IMR-90 (cell line): ENCODE measurements around the gene GM2A. TPM values are rescaled to one million over a fixed set of nuclear protein-coding genes. Genes with fewer than 3 reads are reported as not detected.

ENCODE experiments used
- ATAC-seq: fragments of 200-7000 bp; cut with Tn5 transposase; 2 replicates; pipeline ENCODE4 v1.9.1; 2020; ENCODE audit warnings: low read depth, mild to moderate bottlenecking, moderate library complexity
- BruUV-seq: library from RNA; stranded (reverse); fragments of 400-500 nt; replicated peaks from 2 replicates; lab custom pipeline; 2021; lab: Mats Ljungman, UMichigan
- CTCF ChIA-PET: fragments of 300-600 bp; formaldehyde crosslinking; extraction: SDS; loops from one replicate; lab custom pipeline; 2021; ENCODE audit warnings: antibody characterized with exemption; lab: Yijun Ruan, JAX
- POLR2A ChIA-PET: fragments of 300-600 bp; sonication (Branson Sonifier 250); formaldehyde crosslinking; loops from one replicate; lab custom pipeline; 2022; ENCODE audit warnings: antibody characterized with exemption; ENCODE audit not compliant: unreplicated experiment; lab: Charles Lee
- DNase-seq: peaks from one replicate; pipeline ENCODE4 v3.0.0; 2013
- H2AFZ ChIP-seq: replicated peaks from 2 replicates; pipeline ENCODE3; 2013; ENCODE audit warnings: low read length, mild to moderate bottlenecking; ENCODE audit not compliant: poor library complexity
- H2AK5ac ChIP-seq: 2 replicates; pipeline ENCODE4 v1.6.1; 2013; ENCODE audit warnings: low read depth, low read length, inconsistent platforms
- H2AK9ac ChIP-seq: replicated peaks from 2 replicates; pipeline ENCODE3; 2013; ENCODE audit warnings: mild to moderate bottlenecking, low read depth, low read length, moderate library complexity; ENCODE audit not compliant: poor library complexity
- H2BK120ac ChIP-seq: 2 replicates; pipeline ENCODE4 v1.6.1; 2013; ENCODE audit warnings: low read depth, low read length, inconsistent platforms
- H2BK15ac ChIP-seq: 3 replicates; pipeline ENCODE4 v1.6.1; 2013; ENCODE audit warnings: low read depth, low read length, inconsistent platforms
- H2BK20ac ChIP-seq: 2 replicates; pipeline ENCODE4 v1.6.1; 2013; ENCODE audit warnings: low read depth, mild to moderate bottlenecking, inconsistent platforms, low read length, moderate library complexity
- H2BK5ac ChIP-seq: 2 replicates; pipeline ENCODE4 v1.6.1; 2013; ENCODE audit warnings: mild to moderate bottlenecking, low read depth, low read length, inconsistent platforms; ENCODE audit not compliant: poor library complexity, severe bottlenecking
- H3K14ac ChIP-seq: replicated peaks from 2 replicates; pipeline ENCODE4 v1.6.1; 2013; ENCODE audit warnings: low read depth, low read length, inconsistent platforms
- H3K18ac ChIP-seq: 2 replicates; pipeline ENCODE4 v1.6.1; 2013; ENCODE audit warnings: low read depth, low read length, control low read depth
- H3K23ac ChIP-seq: 2 replicates; pipeline ENCODE4 v1.6.1; 2013; ENCODE audit warnings: low read depth, low read length, inconsistent platforms
- H3K27ac ChIP-seq: 2 replicates; pipeline ENCODE4 v1.5.1; 2013; ENCODE audit warnings: mild to moderate bottlenecking, control low read depth, low read length; ENCODE audit not compliant: insufficient read depth
- H3K27me3 ChIP-seq: 2 replicates; pipeline ENCODE4 v1.6.1; 2013; ENCODE audit warnings: low read length; ENCODE audit not compliant: control insufficient read depth, insufficient read depth
- H3K36me3 ChIP-seq: 2 replicates; pipeline ENCODE4 v1.6.1; 2013; ENCODE audit warnings: low read length, mixed read lengths; ENCODE audit not compliant: control insufficient read depth, insufficient read depth
- H3K4ac ChIP-seq: 2 replicates; pipeline ENCODE4 v1.6.1; 2013; ENCODE audit warnings: low read depth, low read length, inconsistent platforms
- H3K4me1 ChIP-seq: 2 replicates; pipeline ENCODE4 v1.6.1; 2013; ENCODE audit warnings: low read length, mixed read lengths; ENCODE audit not compliant: control insufficient read depth, insufficient read depth
- H3K4me2 ChIP-seq: 2 replicates; pipeline ENCODE4 v1.6.1; 2013; ENCODE audit warnings: low read depth, mild to moderate bottlenecking, control low read depth, low read length, moderate library complexity
- H3K4me3 ChIP-seq: 2 replicates; pipeline ENCODE4 v1.5.1; 2013; ENCODE audit warnings: low read depth, mild to moderate bottlenecking, control low read depth, low read length, moderate library complexity; ENCODE audit not compliant: insufficient read depth
- H3K56ac ChIP-seq: 2 replicates; pipeline ENCODE4 v1.6.1; 2013; ENCODE audit warnings: low read length, inconsistent platforms; ENCODE audit not compliant: insufficient read depth; ENCODE audit errors: extremely low read depth
- H3K79me1 ChIP-seq, 2 experiments: 2 replicates each; pipeline ENCODE4 v1.6.1; 2013; ENCODE audit warnings: low read length in 2 of 2, inconsistent platforms in 1 of 2, low read depth in 1 of 2
- H3K9ac ChIP-seq: 2 replicates; pipeline ENCODE4 v1.6.1; 2013; ENCODE audit warnings: low read depth, low read length, control low read depth
- H3K9me1 ChIP-seq: 2 replicates; pipeline ENCODE4 v1.6.1; 2013; ENCODE audit warnings: low read length, inconsistent platforms; ENCODE audit not compliant: insufficient read depth
- H3K9me3 ChIP-seq: 2 replicates; pipeline ENCODE4 v1.6.1; 2013; ENCODE audit warnings: low read length; ENCODE audit not compliant: control insufficient read depth, insufficient read depth
- H4K20me1 ChIP-seq: 2 replicates; pipeline ENCODE4 v1.6.1; 2013; ENCODE audit warnings: low read length, inconsistent platforms; ENCODE audit not compliant: insufficient read depth
- H4K5ac ChIP-seq: 2 replicates; pipeline ENCODE4 v1.6.1; 2013; ENCODE audit warnings: mild to moderate bottlenecking, low read depth, low read length, control low read depth
- H4K8ac ChIP-seq, 2 experiments: 2 replicates each; pipeline ENCODE4 v1.6.1; 2013; ENCODE audit warnings: low read depth in 2 of 2, low read length in 2 of 2, control low read depth in 1 of 2, inconsistent platforms in 1 of 2
- H4K91ac ChIP-seq: 2 replicates; pipeline ENCODE4 v1.6.1; 2013; ENCODE audit warnings: low read depth, low read length, inconsistent platforms; ENCODE audit not compliant: insufficient read depth
- BHLHE40 ChIP-seq: fragments of 150-350 bp; IDR thresholded peaks from 2 replicates; pipeline ENCODE4 v1.6.1; 2016; ENCODE audit warnings: mild to moderate bottlenecking, low read depth, low read length
- RFX5 ChIP-seq: IDR thresholded peaks from 2 replicates; pipeline ENCODE4 v1.8.0; 2012; ENCODE audit warnings: low read depth, mild to moderate bottlenecking, low read length, moderate library complexity
- SMC3 ChIP-seq: fragments of 150-350 bp; IDR thresholded peaks from 2 replicates; pipeline ENCODE4 v1.6.1; 2016; ENCODE audit warnings: low read depth, mild to moderate bottlenecking, antibody characterized with exemption, low read length, moderate library complexity
- WGBS, 2 experiments: methylation state at CpG; one replicate each; pipeline versions ENCODE4 v1.1.5 to v1.1.7; 2013; ENCODE audit warnings: missing lambda C conversion rate in 2 of 2; ENCODE audit not compliant: insufficient read length in 1 of 2; ENCODE audit errors: extremely low coverage in 2 of 2; 5-methylcytosine and 5-hydroxymethylcytosine counted together
- dilution Hi-C: fragments of 300-500 bp; cut with HindIII; formaldehyde crosslinking; loops from one replicate; pipeline ENCODE4 v1.14.3; 2018; ENCODE audit warnings: low sequenced_read_pairs; ENCODE audit not compliant: unreplicated experiment
- in situ Hi-C: fragments of 300-500 bp; cut with MboI; formaldehyde crosslinking; loops from 3 replicates; pipeline ENCODE4 v1.14.3; 2019; ENCODE audit warnings: low sequenced_read_pairs, inconsistent platforms, mixed read lengths
- intact Hi-C: fragments of 100-400 bp; cut with micrococcal nuclease; formaldehyde crosslinking; loops from 2 replicates; pipeline ENCODE4 v1.10.0; 2022
- polyA plus RNA-seq, 3 experiments: library from polyadenylated mRNA; depleted of rRNA; stranded (reverse); fragments of >200 nt; gene quantifications; 2 replicates each; pipeline ENCODE4 v1.2.3, GENCODE V29; 2012; ENCODE audit warnings: low replicate concordance in 1 of 3
- total RNA-seq: library from RNA; depleted of rRNA; stranded (reverse); fragments of >200 nt; gene quantifications from 2 replicates; pipeline ENCODE4 v1.2.3, GENCODE V29; 2012; rRNA removed

Gene GM2A
- total and polyA plus RNA-seq, 2 of the 4 experiments (the other 2 are of a cell fraction) = 13.8 to 18.5 TPM

GRCh38 chr5:151318850-151319732, 66.1 kb downstream of the GM2A start:
- ChIA-PET CTCF (interaction anchor here (1.0 to 1.4 kb wide), 3 partner anchors 193 to 333 kb away, joined by 3 to 6 read pairs (median 5); no protein-coding TSS in a partner anchor), POLR2A (interaction anchor here (0.6 kb wide), 1 partner anchor 44 kb away, joined by 3 read pairs; no protein-coding TSS in a partner anchor)
- H2BK5ac ChIP-seq = no peak overlapping the region
- no peak overlapping the region for H2BK120ac ChIP-seq
- WGBS, 2 experiments = no CpG with 5 or more reads among the region's 2 CpGs
- no peak overlapping the region for H2BK15ac ChIP-seq
- H4K20me1 ChIP-seq = no peaks in the 10 kb centered on the region
- no peaks in the 10 kb centered on the region for H3K36me3 ChIP-seq
- no peak overlapping the region for H3K4me2 ChIP-seq
- H4K91ac ChIP-seq = no peak overlapping the region
- H2AK9ac ChIP-seq = no peak overlapping the region
- H3K4me3 ChIP-seq = no peak overlapping the region
- H3K23ac ChIP-seq = no peak overlapping the region
- H3K14ac ChIP-seq = no peak overlapping the region
- no peaks in the 10 kb centered on the region for H3K79me1 ChIP-seq
- BruUV-seq = no TSS peak
- no peak overlapping the region for H3K56ac ChIP-seq
- H3K9me3 ChIP-seq = no peaks in the 10 kb centered on the region
- dilution Hi-C loops = no loop called here
- H3K9ac ChIP-seq = no peak overlapping the region
- DNase-seq (peak; percentile 2), ATAC-seq (peak; percentile 74)
- H2AK5ac ChIP-seq = no peak overlapping the region
- H3K18ac ChIP-seq = no peak overlapping the region
- H3K4ac ChIP-seq = no peak overlapping the region
- no peak for TF ChIP-seq BHLHE40
- TF ChIP-seq RFX5 = no peak
- TF ChIP-seq SMC3 = no peak
- peaks cover 2% of the 10 kb centered on the region; the same call in 1 of the 2 replicates for H3K27me3 ChIP-seq
- no peak overlapping the region for H2BK20ac ChIP-seq
- H3K27ac ChIP-seq = no peak overlapping the region
- no peaks in the 10 kb centered on the region for H3K4me1 ChIP-seq
- no peak overlapping the region for H4K8ac ChIP-seq
- H3K9me1 ChIP-seq = no peaks in the 10 kb centered on the region
- in situ Hi-C loops = no loop called here
- no peak overlapping the region for H4K5ac ChIP-seq
- peak overlapping the region; percentile 32 for H2AFZ ChIP-seq
- intact Hi-C loops = loop anchor here (1.0 to 5.0 kb wide), 4 partner anchors 178 to 423 kb away; no protein-coding TSS in a partner anchor

Other genes starting within 250 kb of the GM2A start
- gene GPX3, start 232.6 kb upstream of the GM2A start, total RNA-seq = 0.28 and 0.36 TPM in 2 replicates
- gene GPX3, start 232.6 kb upstream of the GM2A start, polyA plus RNA-seq (2012; rRNA removed) = 1.0 and 1.3 TPM in 2 replicates
- 88.0 and 92.8 TPM in 2 replicates for gene TNIP1, start 172.2 kb upstream of the GM2A start, total RNA-seq
- 63.8 and 67.1 TPM in 2 replicates for gene TNIP1, start 172.2 kb upstream of the GM2A start, polyA plus RNA-seq (2012; rRNA removed)
- gene ANXA6, start 95.4 kb upstream of the GM2A start, total RNA-seq = 610 and 633 TPM in 2 replicates
- 346 and 355 TPM in 2 replicates for gene ANXA6, start 95.4 kb upstream of the GM2A start, polyA plus RNA-seq (2012; rRNA removed)
- 0.36 and 0.56 TPM in 2 replicates for gene CCDC69, start 29.1 kb upstream of the GM2A start, total RNA-seq
- gene CCDC69, start 29.1 kb upstream of the GM2A start, polyA plus RNA-seq (2012; rRNA removed) = 0.36 and 0.48 TPM in 2 replicates
- gene SLC36A3, start 50.6 kb downstream of the GM2A start, total RNA-seq = not detected in 2 replicates
- gene SLC36A3, start 50.6 kb downstream of the GM2A start, polyA plus RNA-seq (2012; rRNA removed) = not detected in 2 replicates
- gene SLC36A2, start 94.4 kb downstream of the GM2A start, total RNA-seq = not detected in 2 replicates
- gene SLC36A2, start 94.4 kb downstream of the GM2A start, polyA plus RNA-seq (2012; rRNA removed) = not detected in 2 replicates
- 5.3 and 5.7 TPM in 2 replicates for gene SLC36A1, start 194.4 kb downstream of the GM2A start, total RNA-seq
- gene SLC36A1, start 194.4 kb downstream of the GM2A start, polyA plus RNA-seq (2012; rRNA removed) = 8.7 and 9.4 TPM in 2 replicates